NCI-H2029 treated with DMSO at 0.1 percent for 48 hours (cell line): ENCODE data around the gene CCDC85C.
A peak's percentile ranks its signal among the peaks of the same experiment; 100 is the strongest.

Experiments used
- DNase-seq: peaks from one replicate; lab custom pipeline; 2025; lab: John Stamatoyannopoulos, UW

CCDC85C gene

DNA sequence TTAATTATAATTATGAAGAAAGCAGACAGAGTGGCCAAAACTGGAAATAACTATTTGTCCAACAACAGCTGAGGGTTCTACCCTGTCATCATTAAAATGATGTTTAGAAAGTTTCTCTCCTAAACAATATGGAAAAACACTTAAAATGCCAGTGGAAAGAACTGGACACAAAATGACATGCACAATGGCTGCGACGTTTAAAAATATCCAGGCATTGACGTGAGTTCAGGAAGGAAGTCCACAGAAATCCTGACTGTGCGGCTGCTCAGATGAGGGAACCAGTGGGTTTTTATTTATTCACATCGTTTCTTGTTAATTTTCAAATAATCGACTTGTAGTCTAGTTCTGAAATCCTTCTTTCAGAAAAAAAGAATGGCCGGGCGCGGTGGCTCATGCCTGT, 64.5 kb downstream of the CCDC85C start:
- DNase-seq, result no peak

DNA sequence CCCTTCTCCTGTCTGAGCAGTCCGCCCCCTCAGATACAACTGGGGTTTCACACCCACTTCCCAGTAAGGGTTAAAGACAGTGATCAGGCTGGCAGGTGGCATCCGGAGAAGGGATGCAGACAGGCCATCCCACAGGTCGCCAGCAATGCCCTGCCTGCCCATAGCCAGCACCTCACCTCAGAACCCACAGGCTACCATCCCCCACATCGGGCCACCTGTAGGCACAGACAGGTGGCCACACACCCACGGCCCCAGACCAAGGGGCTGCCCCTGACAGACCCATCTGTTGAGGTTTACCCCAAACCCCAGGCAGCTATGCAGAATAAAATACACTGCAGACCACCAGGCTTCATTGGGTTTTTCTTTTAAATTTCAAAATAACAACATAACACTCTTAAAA, 65.3 kb downstream of the CCDC85C start:
- DNase-seq, result no peak

DNA sequence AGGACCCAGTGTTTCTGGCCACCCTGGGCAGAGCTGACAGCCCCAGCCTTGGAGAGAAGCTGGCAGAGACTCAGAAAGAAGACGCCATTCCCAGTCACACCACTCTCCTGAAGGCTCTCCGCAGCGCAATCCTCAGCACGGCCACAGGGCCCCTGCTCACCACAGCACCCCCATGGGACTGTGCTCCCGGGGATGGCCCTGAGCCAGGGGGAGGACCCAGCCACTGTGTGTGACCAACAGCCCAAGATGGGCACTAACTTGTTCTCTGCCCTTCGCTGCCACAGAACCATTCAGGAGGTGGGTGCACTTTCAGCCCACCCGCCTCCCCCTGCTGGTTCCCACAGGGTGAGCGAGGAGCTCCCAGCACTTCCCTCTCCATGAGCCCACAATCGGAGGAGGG, 65.7 kb downstream of the CCDC85C start:
- no peak for DNase-seq

GRCh38 chr14:99537399-99537798, 66.6 kb downstream of the CCDC85C start:
- DNase-seq, result no peak

DNA sequence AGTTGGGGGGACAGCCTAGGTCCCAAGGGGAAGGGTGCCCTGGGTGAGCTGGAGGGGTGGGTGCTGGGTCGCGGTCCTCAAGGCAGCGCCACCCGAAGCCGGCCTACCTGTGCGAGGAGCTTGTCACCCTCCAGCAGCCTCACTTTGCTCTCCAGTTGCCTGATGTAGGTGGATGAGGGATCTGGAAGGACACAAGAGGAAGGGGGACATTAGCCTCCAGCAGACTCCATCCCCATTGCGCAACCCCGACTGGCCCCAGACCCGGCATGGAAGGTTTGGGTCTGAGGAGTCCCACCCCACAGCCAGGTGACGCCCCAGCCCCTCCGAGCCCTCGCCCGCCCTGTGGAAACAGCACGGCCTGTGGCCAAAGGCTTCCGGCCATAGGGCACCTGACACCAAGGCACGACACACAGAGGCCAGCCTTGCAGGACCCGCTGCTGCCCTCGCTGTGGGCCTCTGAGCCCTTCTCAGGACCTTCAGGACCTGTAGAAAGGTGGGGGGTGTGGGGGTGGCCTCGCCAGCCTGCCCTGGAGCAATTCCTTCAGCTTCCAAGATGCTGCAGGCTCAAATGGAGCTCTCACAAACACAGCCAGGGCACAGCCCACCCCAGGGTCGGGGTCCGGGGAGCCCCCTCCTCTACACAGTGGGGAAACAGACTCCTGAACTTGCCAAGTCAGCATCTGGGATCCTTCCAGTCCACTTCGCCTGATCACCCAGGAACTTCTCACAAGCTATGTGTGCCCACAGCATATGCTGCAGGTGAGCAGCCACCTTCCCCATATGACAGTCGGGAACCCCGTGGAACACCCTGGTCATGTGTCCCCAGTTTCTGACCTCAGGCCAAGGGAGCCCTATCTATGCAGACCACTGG, 67.9 kb downstream of the CCDC85C start:
- DNase-seq, result no peak

DNA sequence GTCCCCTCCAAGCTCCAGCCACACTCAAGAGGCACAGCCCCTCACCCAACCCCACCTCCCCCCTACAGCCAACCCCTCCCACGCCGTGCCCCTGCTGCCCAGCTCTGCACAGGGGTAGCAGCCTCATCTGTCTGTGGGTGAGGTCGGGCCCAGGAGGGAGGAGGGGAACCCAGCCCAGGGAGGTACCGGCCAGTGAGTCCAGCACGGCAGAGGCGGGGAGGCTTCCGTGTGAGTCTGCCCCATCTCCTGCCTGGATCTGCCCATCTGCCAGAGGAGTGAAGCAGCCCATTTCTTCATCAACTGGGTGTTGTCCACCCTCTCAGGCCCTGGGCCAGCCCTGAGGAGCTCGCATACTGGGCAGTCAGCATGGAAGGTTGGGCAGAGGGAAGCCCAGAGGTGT, 68.6 kb downstream of the CCDC85C start:
- DNase-seq, result no peak

DNA sequence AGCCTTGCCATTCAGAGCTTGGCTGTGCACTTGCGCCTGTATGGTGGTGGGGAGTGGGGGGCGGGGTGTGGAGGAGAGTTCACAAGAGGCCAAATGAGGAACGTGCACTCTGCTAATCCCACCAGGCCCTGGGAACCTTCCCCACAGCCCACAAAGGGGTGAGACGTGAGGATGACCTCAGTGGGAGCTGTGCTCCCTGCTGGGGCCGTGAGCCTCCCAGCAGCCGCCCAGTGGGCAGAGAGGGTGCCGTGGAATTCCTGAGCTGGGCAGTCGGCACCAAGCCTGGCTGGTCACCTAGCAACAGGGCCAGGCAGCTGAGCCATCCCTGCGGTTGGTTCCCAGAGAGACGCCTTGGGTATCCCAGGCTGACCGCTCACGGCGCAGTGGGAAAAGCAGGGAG, 69.1 kb downstream of the CCDC85C start:
- no peak for DNase-seq

DNA sequence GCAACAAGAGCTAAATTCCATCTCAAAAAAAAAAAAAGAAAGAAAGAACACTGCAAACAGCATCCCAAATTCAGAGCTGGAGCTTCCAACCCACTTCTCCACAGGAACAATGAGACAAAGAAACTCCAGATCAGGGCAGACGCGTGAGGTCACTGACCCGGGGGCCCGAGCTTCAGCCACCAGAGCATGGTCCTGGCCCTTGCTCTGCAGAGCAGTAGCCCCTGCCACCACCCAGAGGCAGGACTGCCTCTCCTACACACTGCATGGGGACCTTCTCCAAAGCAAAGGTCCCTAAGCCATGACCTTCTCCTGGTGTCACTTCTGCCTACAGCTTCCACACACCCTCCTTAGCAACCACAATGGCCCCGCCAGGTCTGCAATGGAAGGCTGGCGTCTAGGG, 69.7 kb downstream of the CCDC85C start:
- DNase-seq, result no peak

GRCh38 chr14:99532310-99532709, 71.7 kb downstream of the CCDC85C start:
- DNase-seq, result no peak

GRCh38 chr14:99531251-99532096, 72.5 kb downstream of the CCDC85C start:
- no peak for DNase-seq

DNA sequence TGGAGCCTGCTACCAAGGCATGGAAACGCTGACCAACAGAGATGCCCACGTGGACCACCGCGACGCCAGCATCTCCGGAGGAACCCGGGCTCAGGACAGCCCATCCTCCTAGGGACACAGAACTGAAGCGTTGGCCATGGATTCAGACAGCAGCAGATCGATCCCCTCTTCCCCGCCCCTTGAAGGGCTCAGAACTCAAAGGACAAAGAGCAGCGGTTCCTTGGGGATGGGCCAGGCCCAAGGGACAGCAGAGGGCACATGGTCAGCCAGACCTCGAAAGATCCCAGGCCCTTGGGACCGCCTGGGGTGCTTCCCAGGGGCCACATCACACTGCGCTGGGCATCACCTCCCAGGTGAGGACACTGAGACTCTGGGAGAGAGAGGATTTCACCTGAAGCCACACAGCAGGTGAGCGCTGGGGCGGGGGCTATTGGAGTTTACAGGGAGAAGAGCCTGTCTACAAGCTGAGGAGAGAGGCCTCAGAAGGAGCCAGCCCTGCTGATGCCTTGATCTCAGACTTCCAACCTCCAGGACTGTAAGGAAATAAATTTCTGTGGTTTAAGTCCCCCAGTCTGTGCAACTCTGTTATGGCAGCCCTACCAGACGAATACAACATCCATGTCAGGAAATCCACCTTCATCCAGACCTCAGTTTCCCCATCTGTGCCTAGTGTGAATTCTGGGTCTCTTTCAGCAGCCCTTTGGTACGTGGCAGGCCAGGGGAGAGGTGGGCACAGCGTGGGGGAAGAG, 73.4 kb downstream of the CCDC85C start:
- DNase-seq, result no peak

GRCh38 chr14:99529899-99530298, 74.1 kb downstream of the CCDC85C start:
- no peak for DNase-seq

GRCh38 chr14:99527427-99528076, 76.5 kb downstream of the CCDC85C start:
- DNase-seq, result no peak

- no peak for DNase-seq
Observed at GRCh38 chr14:99527026-99527425, 77.0 kb downstream of the CCDC85C start.

- no peak for DNase-seq
Observed at GRCh38 chr14:99525699-99526080, 78.3 kb downstream of the CCDC85C start.

DNA sequence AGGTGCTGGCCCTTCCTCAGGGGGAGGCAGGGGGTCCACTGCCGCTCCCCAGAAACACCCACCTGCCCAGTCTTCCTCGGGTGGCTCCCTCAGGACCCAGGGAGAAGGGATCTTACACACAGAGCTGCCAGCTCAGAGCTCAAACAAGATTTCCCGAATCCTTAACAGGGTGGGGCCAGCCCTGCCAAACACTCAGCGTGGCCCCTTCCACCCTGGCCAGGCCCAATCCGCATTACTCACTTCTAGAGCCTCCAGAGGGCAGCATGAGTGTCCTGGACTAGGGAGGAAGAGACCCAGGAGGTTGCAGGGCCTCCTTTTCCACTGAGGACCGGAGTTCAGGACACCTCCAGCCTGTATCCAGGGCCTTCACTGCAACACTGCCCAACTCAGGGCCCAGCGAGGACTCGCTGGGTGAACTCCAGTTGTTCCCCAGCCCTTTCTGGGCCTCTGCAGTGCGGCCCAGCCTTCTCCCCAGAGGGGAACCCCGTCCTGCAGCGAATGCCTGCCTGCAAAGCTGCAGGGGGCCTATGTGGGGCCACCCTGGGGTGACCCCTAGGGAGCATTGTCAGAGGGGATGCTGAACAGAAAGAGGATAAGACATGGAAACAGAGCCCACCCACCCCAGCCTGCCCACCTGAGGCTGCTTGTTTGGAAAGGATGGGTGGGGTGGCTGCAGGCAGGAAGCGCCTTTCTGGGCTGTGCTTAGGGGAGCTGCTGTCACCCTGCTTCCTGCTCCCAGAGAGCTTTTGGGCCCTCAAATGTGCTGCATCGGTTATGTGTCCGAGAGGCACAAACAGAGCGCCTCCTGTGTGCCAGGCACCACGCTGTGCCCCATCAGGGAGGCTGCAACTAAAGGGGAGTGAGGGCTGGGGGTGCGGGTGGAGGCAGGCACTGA, 79.0 kb downstream of the CCDC85C start:
- DNase-seq, result no peak

DNA sequence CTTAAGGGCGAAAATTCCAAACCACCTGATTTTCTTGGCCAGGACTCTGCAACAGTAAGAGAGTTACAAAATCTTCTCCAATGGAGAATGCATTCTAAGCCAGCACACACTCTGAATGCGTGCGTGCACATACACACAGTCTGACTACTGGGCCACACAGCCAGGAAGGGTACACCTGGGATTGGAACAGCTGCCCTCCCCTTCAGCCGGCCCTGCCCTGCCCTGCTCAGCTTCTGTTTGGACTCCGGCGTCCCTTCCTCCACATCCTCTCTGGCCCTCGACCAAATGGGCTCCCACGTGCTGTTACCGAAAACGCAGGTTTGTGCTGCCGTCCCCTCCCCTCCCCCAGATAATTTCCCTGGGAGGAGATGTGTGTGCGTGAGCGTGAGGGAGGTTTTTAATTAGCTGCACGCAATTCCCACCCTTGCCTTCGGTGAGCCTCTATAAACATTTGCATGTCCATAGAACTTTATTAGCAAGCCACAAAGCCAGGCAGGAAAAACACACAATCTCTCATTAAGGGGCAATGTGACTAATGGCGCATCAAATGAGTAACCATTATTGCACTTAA, 79.8 kb downstream of the CCDC85C start:
- peak; percentile 3 for DNase-seq

GRCh38 chr14:99523704-99524055, 80.3 kb downstream of the CCDC85C start:
- no peak for DNase-seq

DNA sequence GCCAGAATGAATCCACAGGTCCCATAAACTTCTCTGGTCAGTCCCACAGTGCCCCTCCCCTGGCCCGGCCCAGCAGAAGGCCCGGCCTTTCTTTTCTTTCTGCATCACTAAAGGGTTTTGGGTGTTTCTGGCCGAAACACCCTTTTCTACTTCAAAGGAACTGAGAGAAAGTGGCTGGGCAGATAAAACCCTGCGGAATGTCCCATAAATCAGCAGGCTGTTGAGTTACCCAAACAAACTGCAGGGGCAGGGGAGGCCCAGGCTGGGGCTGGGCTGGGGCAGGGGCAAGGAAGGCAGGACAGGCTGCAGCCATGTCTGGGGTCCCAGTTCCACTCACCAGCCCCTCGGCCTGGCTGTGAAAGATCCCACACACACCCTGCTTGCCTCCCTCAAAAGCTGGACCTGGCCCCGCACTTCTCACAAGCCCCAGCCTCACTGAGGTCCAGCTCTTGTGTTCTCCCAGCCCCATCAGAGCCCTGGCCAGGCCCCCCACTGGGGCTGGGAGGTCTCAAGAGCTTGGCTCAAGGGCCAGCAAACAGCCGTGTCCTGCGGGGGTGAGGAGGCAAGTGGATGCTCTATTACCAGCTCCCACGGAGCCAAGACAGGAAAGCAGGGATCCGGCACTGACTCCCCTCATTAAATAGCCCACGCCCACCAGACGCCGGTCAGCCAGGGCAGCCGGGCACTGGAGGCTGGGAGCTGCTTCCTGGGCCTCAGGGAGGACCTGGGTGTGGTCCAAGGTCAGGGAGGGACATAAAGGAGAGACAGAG, 80.9 kb downstream of the CCDC85C start:
- no peak for DNase-seq

DNA sequence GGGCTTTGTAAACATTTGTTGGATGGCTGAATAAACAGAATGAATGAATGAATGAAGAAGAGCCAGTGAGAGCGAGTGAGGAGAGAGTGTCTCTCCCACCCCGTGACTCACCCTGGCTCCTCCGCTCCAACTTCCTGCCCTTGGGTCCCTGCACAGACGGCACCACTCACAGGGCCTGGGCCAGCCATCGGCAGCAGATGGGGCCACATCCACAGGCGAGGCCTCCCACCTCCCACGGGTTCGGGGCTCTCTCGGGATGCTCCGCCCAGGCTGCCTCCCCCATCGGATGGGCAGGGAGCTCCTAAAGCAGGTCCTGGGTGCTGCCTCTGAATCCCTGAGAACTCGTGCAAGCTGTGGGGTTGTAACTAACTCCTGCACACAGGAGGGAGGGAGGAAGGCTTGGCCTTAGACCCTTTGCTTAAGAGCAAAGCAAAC, 81.5 kb downstream of the CCDC85C start:
- DNase-seq, result no peak
